NOMO-1 treated with dmso at 0.1 percent for 144 hours (cell line): ENCODE results near the gene CLC.
"Not testable (repeated sequence)": the region's sequence is repeated elsewhere in the genome, so short reads cannot be mapped to it uniquely, and the experiment has no call there.

ENCODE experiments used
- DNase-seq: peaks from one replicate; lab custom pipeline; 2025; ENCODE audit not compliant: unreplicated experiment; lab: John Stamatoyannopoulos, UW

The CLC gene

GRCh38 chr19:39731685-39732084, 6.1 kb downstream of the CLC start:
- DNase-seq, result no peak

GRCh38 chr19:39729594-39729993, 8.2 kb downstream of the CLC start:
- DNase-seq, result no peak

- no peak for DNase-seq
These were observed 9.8 kb downstream of the CLC start for GRCh38 chr19:39728040-39728439.

GRCh38 chr19:39727070-39727800, 10.6 kb downstream of the CLC start:
- no peak for DNase-seq

- no peak for DNase-seq
These were observed 11.8 kb downstream of the CLC start for GRCh38 chr19:39725995-39726394.

- not testable (repeated sequence) for DNase-seq
These were observed 17.7 kb downstream of the CLC start for GRCh38 chr19:39720144-39720543.

- DNase-seq, result no peak
These were observed 27.4 kb downstream of the CLC start for GRCh38 chr19:39710333-39710890.

GRCh38 chr19:39709026-39709872, 28.6 kb downstream of the CLC start:
- no peak for DNase-seq

- no peak for DNase-seq
These were observed 29.2 kb downstream of the CLC start for GRCh38 chr19:39708594-39708993.

- no peak for DNase-seq
These were observed 32.1 kb downstream of the CLC start for GRCh38 chr19:39705578-39706188.

- no peak for DNase-seq
These were observed 33.4 kb downstream of the CLC start, which contains the start of gene LGALS14 for GRCh38 chr19:39704181-39705044. TSS of gene LGALS14 (plus strand) at chr19:39704481. CDS start at chr19:39704529, 48 bp downstream.

GRCh38 chr19:39701291-39701690, 36.5 kb downstream of the CLC start:
- DNase-seq, result no peak

- no peak for DNase-seq
These were observed 39.3 kb downstream of the CLC start for GRCh38 chr19:39698535-39698934.

GRCh38 chr19:39696387-39696786, 41.4 kb downstream of the CLC start:
- no peak for DNase-seq

- DNase-seq, result no peak
These were observed 42.1 kb downstream of the CLC start for GRCh38 chr19:39695759-39696158.

- no peak for DNase-seq
These were observed 45.0 kb downstream of the CLC start for GRCh38 chr19:39692822-39693221.

GRCh38 chr19:39692166-39692565, 45.7 kb downstream of the CLC start:
- no peak for DNase-seq

- not testable (repeated sequence) for DNase-seq
These were observed 49.2 kb downstream of the CLC start for GRCh38 chr19:39688637-39689036.

GRCh38 chr19:39686739-39687138, 51.1 kb downstream of the CLC start:
- no peak for DNase-seq

GRCh38 chr19:39684267-39684666, 53.6 kb downstream of the CLC start:
- no peak for DNase-seq
